Measurements from ENCODE around the gene ALKBH8. TPM values are rescaled to one million over a fixed set of nuclear protein-coding genes. Genes with fewer than 3 reads are reported as not detected.
A peak's percentile ranks its signal among the peaks of the same experiment; 100 is the strongest.
"Not testable (repeated sequence)": the region's sequence is repeated elsewhere in the genome, so short reads cannot be mapped to it uniquely, and the experiment has no call there.

Gene ALKBH8
- total RNA-seq, 4 donors from 2014 or later, result 1.8 to 15.7 (median 4.8) TPM

DNA sequence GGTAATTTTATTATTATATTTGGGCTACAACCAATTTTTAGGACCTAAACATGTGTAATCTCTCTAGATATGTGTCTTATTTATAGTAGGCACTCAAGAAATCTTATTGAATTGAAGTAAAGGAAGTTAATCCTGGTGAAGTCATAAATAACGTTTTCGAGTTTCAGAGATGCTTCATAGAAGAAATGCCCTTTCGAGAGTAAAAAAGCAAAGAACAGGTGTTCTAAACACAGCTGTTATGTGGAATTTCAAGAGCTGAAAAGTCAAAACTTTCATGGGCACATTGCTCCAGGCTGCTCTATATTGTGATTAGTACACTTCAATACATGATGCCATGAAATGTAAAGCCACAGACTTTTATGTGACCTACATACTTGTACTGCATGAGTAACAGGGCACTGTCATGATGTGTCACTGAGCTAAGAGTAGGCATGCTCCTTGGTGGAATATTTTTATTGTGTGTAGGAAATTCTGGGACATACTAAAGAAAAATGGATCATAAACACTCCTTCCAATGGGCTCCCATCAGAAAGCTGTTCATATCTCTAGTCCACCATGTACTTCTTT is 18.2 kb upstream of the ALKBH8 start:
- DNase-seq, result no peak
- no peak for TF ChIP-seq POLR2A (IDR thresholded peaks at IDR 0.05)
- H3K4me3 ChIP-seq, result no peak overlapping the region

DNA sequence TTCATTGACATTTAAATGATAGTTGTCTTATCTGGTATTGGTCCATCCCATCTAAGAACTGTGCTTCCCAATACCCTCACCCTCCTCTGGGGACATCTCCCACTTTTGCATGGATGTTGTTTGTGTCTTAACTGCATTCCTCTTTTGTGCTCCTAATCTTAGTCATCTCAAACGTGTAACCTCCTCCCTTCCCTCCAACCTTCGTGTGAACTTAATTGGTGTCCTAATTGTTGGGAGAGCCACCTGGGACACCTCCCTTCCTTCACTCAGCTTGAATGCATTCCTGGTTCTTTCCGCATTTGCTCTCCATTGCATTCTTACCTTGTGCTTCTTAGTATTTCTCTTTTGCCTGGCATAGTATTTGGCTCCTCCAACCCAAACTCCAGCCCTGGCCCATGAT is 15.6 kb upstream of the ALKBH8 start:
- DNase-seq, result no peak
- no peaks in the 10 kb centered on the region for H3K9me3 ChIP-seq
- H3K36me3 ChIP-seq, result no peaks in the 10 kb centered on the region
- H3K4me1 ChIP-seq, result no peaks in the 10 kb centered on the region
- no peak overlapping the region for H3K4me3 ChIP-seq
- H3K27me3 ChIP-seq, result no peaks in the 10 kb centered on the region
- TF ChIP-seq, protein P1, sequence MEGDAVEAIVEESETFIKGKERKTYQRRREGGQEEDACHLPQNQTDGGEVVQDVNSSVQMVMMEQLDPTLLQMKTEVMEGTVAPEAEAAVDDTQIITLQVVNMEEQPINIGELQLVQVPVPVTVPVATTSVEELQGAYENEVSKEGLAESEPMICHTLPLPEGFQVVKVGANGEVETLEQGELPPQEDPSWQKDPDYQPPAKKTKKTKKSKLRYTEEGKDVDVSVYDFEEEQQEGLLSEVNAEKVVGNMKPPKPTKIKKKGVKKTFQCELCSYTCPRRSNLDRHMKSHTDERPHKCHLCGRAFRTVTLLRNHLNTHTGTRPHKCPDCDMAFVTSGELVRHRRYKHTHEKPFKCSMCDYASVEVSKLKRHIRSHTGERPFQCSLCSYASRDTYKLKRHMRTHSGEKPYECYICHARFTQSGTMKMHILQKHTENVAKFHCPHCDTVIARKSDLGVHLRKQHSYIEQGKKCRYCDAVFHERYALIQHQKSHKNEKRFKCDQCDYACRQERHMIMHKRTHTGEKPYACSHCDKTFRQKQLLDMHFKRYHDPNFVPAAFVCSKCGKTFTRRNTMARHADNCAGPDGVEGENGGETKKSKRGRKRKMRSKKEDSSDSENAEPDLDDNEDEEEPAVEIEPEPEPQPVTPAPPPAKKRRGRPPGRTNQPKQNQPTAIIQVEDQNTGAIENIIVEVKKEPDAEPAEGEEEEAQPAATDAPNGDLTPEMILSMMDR (IDR thresholded peaks at IDR 0.05), result no peak
- no peak for TF ChIP-seq POLR2A (IDR thresholded peaks at IDR 0.05)
- H3K27ac ChIP-seq, result no peak overlapping the region

More for the DNA sequence above, 18.2 kb upstream of the ALKBH8 start:
- no peaks in the 10 kb centered on the region for H3K9me3 ChIP-seq
- no peaks in the 10 kb centered on the region for H3K4me1 ChIP-seq
- no peaks in the 10 kb centered on the region for H3K36me3 ChIP-seq
- no peaks in the 10 kb centered on the region for H3K27me3 ChIP-seq
- H3K27ac ChIP-seq, result no peak overlapping the region

DNA sequence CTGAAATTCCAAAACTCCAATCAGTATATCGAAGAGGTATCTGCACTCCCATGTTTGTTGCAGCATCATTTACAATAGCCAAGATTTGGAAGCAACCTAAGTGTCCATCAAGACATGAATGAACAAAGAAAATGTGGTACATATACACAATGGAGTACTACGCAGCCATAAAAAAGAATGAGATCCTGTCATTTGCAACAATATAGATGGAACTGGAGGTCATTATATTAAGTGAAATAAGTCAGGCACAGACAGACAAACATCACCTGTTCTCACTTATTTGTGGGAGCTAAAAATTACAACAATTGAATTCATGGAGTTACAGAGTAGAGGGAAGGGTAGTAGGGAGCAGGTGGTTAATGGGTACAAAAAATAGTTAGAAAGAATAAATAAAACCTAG is 13.6 kb upstream of the ALKBH8 start:
- H3K4me1 ChIP-seq, DNase-seq, H3K27ac ChIP-seq, H3K9me3 ChIP-seq, H3K27me3 ChIP-seq, H3K4me3 ChIP-seq, H3K36me3 ChIP-seq: not testable (repeated sequence)

DNA sequence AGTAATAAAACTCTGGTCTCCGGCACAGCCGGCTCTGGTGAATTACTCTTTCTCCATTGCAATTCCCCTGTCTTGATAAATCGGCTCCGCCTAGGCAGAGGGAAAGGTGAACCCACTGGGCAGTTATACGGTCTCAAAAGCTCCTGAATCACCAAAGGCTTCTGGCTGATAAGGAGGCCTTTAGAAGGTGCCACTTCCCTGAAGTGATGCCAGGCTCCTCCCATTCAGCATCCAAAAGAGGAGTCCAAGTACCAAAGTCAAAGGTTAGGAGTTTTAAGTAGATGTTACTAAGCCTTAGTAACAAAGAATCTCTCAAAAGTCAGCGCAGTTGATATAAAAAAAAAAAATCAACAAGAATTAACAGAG is 11.8 kb upstream of the ALKBH8 start:
- no peak for DNase-seq
- Histone ChIP-seq H3K27me3 (no peaks in the 10 kb centered on the region), H3K9me3 (no peaks in the 10 kb centered on the region), H3K4me1 (no peaks in the 10 kb centered on the region), H3K27ac (no peak overlapping the region), H3K4me3 (no peak overlapping the region), H3K36me3 (no peaks in the 10 kb centered on the region)
- TF ChIP-seq, protein P1 (IDR thresholded peaks at IDR 0.05), result no peak
- no peak for TF ChIP-seq POLR2A (IDR thresholded peaks at IDR 0.05)

DNA sequence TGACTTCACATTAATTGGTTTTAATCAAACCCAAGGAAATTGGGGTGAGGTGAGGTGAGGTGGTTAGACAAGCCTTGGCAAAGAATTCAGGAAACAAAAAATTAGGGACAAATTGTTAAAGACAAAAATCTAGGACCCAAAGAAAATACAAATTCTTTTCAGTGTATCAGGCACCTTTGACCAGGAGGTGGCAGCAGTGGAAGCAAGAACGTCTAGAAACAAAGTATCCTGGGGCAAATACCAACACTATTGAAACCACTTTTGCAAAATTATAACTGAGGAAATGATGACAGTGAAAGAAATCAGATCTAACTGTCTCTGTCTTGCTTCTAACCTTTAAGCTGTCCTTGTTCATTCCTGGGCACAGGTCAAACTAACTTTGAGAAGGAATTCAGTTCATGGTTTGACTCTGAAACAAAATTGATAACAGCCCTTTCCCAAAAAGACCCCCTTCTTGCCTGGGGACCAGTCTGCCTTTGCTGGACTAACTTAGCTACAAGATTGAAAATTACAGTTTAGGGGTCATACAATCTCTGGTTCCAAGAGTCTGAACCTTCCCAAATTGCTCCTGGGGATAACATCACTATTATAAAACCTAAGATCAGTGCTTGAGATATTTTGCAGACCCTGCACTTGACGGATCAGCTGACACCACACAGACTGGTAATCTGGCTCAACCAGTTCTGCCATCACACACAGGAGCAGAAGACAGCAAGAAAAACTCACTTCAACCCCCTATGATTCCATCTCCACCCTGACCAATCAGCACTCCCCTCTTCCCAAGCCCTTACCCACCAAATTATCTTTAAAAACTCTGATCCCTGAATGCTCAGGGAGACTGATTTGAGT is 11.2 kb upstream of the ALKBH8 start:
- TF ChIP-seq, protein P1 (IDR thresholded peaks at IDR 0.05), result peak; percentile 29 to 66 (median 60)
- H3K27me3 ChIP-seq, H3K27ac ChIP-seq, H3K4me3 ChIP-seq, H3K36me3 ChIP-seq, H3K4me1 ChIP-seq, H3K9me3 ChIP-seq: not testable (repeated sequence)
- DNase-seq, result peak in 2 of 3 donors; percentile 47 to 76

DNA sequence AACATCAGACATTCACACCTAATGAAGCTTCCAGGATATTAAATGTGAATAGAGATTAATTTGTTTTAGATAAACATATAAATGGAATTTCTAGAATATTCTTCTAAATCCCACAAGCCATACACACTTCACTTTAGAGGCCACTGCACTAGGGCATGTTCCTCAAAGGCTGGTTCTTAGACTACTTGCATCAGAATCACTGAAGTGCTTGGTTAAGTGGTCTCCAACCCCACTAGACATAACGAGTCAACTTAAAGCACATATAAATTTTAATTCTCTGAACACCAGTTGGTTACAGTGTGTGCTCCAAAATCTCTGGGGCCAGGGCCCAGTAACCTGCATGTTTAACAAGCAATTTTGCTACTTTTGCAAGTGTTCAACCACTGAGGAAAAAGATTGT is 7.9 kb upstream of the ALKBH8 start:
- TF ChIP-seq POLR2A (IDR thresholded peaks at IDR 0.05), result no peak
- TF ChIP-seq, protein P1 (IDR thresholded peaks at IDR 0.05), result no peak
- no peak overlapping the region for H3K27ac ChIP-seq
- H3K9me3 ChIP-seq, result no peaks in the 10 kb centered on the region
- H3K4me3 ChIP-seq, result no peak overlapping the region
- H3K27me3 ChIP-seq, result no peaks in the 10 kb centered on the region
- no peak for DNase-seq
- H3K36me3 ChIP-seq, result no peaks in the 10 kb centered on the region
- H3K4me1 ChIP-seq, result no peaks in the 10 kb centered on the region

Data from Peyer's patch (tissue), 4 donors.